Transverse colon (tissue), 4 donors: ENCODE data around the gene CRTC3.
"Not testable (repeated sequence)": the region's sequence is repeated elsewhere in the genome, so short reads cannot be mapped to it uniquely, and the experiment has no call there.

ENCODE experiments used
- POLR2A ChIP-seq: fragments of 450-650 bp; IDR thresholded peaks from one replicate; pipeline ENCODE4 v1.6.1; 2016; ENCODE audit warnings: antibody characterized with exemption, mild to moderate bottlenecking, moderate library complexity
- POLR2AphosphoS5 ChIP-seq, 3 donors: sonication (generic); formaldehyde crosslinking; IDR thresholded peaks; one replicate each; pipeline ENCODE4 v1.6.1; 2016; ENCODE audit warnings: antibody characterized with exemption in 3 of 3
- TF ChIP-seq, protein P1 (sequence below), 5 experiments: fragments of 200-600 bp in 3 of 5; fragments of 450-650 bp in 2 of 5; sonication (generic) in 3 of 5; IDR thresholded peaks; 1 replicate in 2 of 5; 2 replicates in 3 of 5; pipeline ENCODE4 v1.5.1; 2016 to 2017; ENCODE audit warnings: antibody characterized with exemption in 5 of 5, inconsistent platforms in 3 of 5, mild to moderate bottlenecking in 2 of 5, moderate library complexity in 1 of 5

DNA sequence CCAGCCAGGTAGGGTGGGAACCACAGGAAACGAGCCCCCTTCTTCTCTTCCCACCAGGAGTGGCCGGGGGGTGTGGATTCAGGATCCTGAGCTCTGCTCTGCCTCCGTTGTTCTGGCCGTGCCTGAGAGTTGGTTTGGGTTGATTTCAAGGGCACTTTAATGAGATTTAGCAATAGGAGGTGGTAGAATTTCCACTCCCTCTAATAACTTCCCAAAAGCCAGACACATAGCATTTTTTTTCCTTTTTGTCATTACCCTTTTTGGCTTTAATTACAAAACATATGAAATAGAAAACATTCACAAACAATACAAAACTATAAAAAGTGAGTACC lies 131.2 kb downstream of the CRTC3 start:
- not testable (repeated sequence) for TF ChIP-seq POLR2A; POLR2AphosphoS5 (IDR thresholded peaks at IDR 0.05)
- TF ChIP-seq, protein P1, sequence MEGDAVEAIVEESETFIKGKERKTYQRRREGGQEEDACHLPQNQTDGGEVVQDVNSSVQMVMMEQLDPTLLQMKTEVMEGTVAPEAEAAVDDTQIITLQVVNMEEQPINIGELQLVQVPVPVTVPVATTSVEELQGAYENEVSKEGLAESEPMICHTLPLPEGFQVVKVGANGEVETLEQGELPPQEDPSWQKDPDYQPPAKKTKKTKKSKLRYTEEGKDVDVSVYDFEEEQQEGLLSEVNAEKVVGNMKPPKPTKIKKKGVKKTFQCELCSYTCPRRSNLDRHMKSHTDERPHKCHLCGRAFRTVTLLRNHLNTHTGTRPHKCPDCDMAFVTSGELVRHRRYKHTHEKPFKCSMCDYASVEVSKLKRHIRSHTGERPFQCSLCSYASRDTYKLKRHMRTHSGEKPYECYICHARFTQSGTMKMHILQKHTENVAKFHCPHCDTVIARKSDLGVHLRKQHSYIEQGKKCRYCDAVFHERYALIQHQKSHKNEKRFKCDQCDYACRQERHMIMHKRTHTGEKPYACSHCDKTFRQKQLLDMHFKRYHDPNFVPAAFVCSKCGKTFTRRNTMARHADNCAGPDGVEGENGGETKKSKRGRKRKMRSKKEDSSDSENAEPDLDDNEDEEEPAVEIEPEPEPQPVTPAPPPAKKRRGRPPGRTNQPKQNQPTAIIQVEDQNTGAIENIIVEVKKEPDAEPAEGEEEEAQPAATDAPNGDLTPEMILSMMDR (IDR thresholded peaks at IDR 0.05), result not testable (repeated sequence)
